A549 (cell line): ENCODE results near the gene BGN. TPM values are rescaled to one million over a fixed set of nuclear protein-coding genes. Genes with fewer than 3 reads are reported as not detected.

ENCODE experiments used
- ATAC-seq, 2 experiments: fragments of 200-7000 bp in 1 of 2; fragments of >200 bp in 1 of 2; cut with Nextera tagmentation in 1 of 2; cut with Tn5 transposase in 1 of 2; 3 replicates each; pipeline versions ENCODE4 v1.8.0 to v1.9.1; 2018 to 2020; ENCODE audit warnings: mild to moderate bottlenecking in 1 of 2, moderate library complexity in 1 of 2
- CTCF ChIA-PET: fragments of 300-600 bp; sonication (Branson Sonifier 250); formaldehyde crosslinking; extraction: SDS; loops from one replicate; lab custom pipeline; 2021; ENCODE audit warnings: antibody characterized with exemption, inconsistent platforms; lab: Yijun Ruan, JAX
- POLR2A ChIA-PET: fragments of 350-600 bp; formaldehyde crosslinking; extraction: SDS; loops from one replicate; lab custom pipeline; 2021; ENCODE audit warnings: antibody characterized with exemption, inconsistent platforms; lab: Yijun Ruan, JAX
- DNase-seq, 2 experiments: peaks; one replicate each; pipeline versions ENCODE4 v3.0.0 to v3.0.0-alpha.2; 2011 to 2016; ENCODE audit warnings: low read depth in 1 of 2, low spot score in 1 of 2
- FAIRE-seq: peaks from 2 replicates; lab custom pipeline; 2011; peaks lifted over from hg19 to GRCh38; lab: Jason Lieb, UNC
- H3K27ac ChIP-seq, 2 experiments: fragments of >200 bp; sonication (Bioruptor Twin); formaldehyde crosslinking; 3 replicates each; pipeline ENCODE4 v1.5.1; 2016 to 2017
- H3K4me1 ChIP-seq: fragments of >200 bp; sonication (Bioruptor Twin); formaldehyde crosslinking; 3 replicates; pipeline ENCODE4 v1.6.1; 2016
- H3K4me2 ChIP-seq: fragments of >200 bp; sonication (Bioruptor Twin); formaldehyde crosslinking; 3 replicates; pipeline ENCODE4 v1.6.1; 2016
- H3K4me3 ChIP-seq: fragments of >200 bp; sonication (Bioruptor Twin); formaldehyde crosslinking; 3 replicates; pipeline ENCODE4 v1.5.1; 2016
- H3K9me3 ChIP-seq: fragments of >200 bp; sonication (Bioruptor Twin); formaldehyde crosslinking; 3 replicates; pipeline ENCODE4 v1.6.1; 2016
- ATOH8 ChIP-seq: fragments of 250-450 bp; sonication (Bioruptor Pico); IDR thresholded peaks from 2 replicates; pipeline ENCODE4 v1.5.0; 2020; ENCODE audit warnings: low read depth, mild to moderate bottlenecking, moderate library complexity
- CBX2 ChIP-seq: fragments of 200-600 bp; sonication (generic); IDR thresholded peaks from 2 replicates; pipeline ENCODE4 v1.6.1; 2016; ENCODE audit warnings: low read depth, mild to moderate bottlenecking, borderline replicate concordance
- CHD4 ChIP-seq: fragments of 200-600 bp; sonication (generic); IDR thresholded peaks from 2 replicates; pipeline ENCODE4 v1.6.1; 2016; ENCODE audit warnings: antibody characterized with exemption, mild to moderate bottlenecking, borderline replicate concordance
- EHMT2 ChIP-seq: fragments of 200-600 bp; sonication (generic); IDR thresholded peaks from 2 replicates; pipeline ENCODE4 v1.6.1; 2016; ENCODE audit warnings: antibody characterized with exemption, low read depth, mild to moderate bottlenecking, moderate library complexity
- FOSB ChIP-seq: fragments of 250-450 bp; sonication (Bioruptor Pico); IDR thresholded peaks from 2 replicates; pipeline ENCODE4 v1.5.0; 2020; ENCODE audit warnings: mild to moderate bottlenecking, moderate library complexity
- FOXS1 ChIP-seq: fragments of 250-450 bp; sonication (Bioruptor Pico); IDR thresholded peaks from 2 replicates; pipeline ENCODE4 v1.5.0; 2020; ENCODE audit warnings: mild to moderate bottlenecking, moderate library complexity
- HDAC2 ChIP-seq: fragments of 200-600 bp; sonication (generic); IDR thresholded peaks from 2 replicates; pipeline ENCODE4 v1.6.1; 2016
- HOXB13 ChIP-seq: fragments of 250-450 bp; sonication (Bioruptor Pico); IDR thresholded peaks from 2 replicates; pipeline ENCODE4 v1.5.0; 2020; ENCODE audit warnings: low read depth, mild to moderate bottlenecking, moderate library complexity
- JUNB ChIP-seq: fragments of >200 bp; sonication (Bioruptor Twin); formaldehyde crosslinking; IDR thresholded peaks from 2 replicates; pipeline ENCODE4 v1.6.1; 2016
- KDM5A ChIP-seq: fragments of 200-600 bp; sonication (generic); IDR thresholded peaks from 2 replicates; pipeline ENCODE4 v1.6.1; 2016; ENCODE audit warnings: antibody characterized with exemption, mild to moderate bottlenecking
- MAZ ChIP-seq: fragments of 150-350 bp; IDR thresholded peaks from 2 replicates; pipeline ENCODE4 v1.6.1; 2014; ENCODE audit warnings: antibody characterized with exemption, low read depth, low read length, borderline replicate concordance
- NFE2L2 ChIP-seq: fragments of 150-350 bp; conservative IDR thresholded peaks from 2 replicates; pipeline ENCODE4 v1.6.1; 2014; ENCODE audit warnings: low read length
- RAD21 ChIP-seq, 2 experiments: fragments of >200 bp in 1 of 2; sonication (Bioruptor Twin) in 1 of 2; formaldehyde crosslinking in 1 of 2; IDR thresholded peaks in 1 of 2; conservative IDR thresholded peaks in 1 of 2; 2 replicates in 1 of 2; 3 replicates in 1 of 2; pipeline ENCODE4 v1.6.1; 2012 to 2018; ENCODE audit warnings: inconsistent platforms in 1 of 2
- RCOR1 ChIP-seq: fragments of 150-350 bp; IDR thresholded peaks from 2 replicates; pipeline ENCODE4 v1.6.1; 2014; ENCODE audit warnings: antibody characterized with exemption, low read length, low read depth
- RNF2 ChIP-seq: fragments of 200-600 bp; sonication (generic); IDR thresholded peaks from 2 replicates; pipeline ENCODE4 v1.6.1; 2016; ENCODE audit warnings: low read depth, mild to moderate bottlenecking, antibody characterized with exemption, moderate library complexity, borderline replicate concordance
- SREBF2 ChIP-seq: fragments of 450-650 bp; IDR thresholded peaks from 2 replicates; pipeline ENCODE4 v1.6.1; 2014; ENCODE audit warnings: mild to moderate bottlenecking, moderate library complexity
- USF2 ChIP-seq: fragments of 450-650 bp; IDR thresholded peaks from 2 replicates; pipeline ENCODE4 v1.6.1; 2014; ENCODE audit warnings: antibody characterized with exemption
- ZNF302 ChIP-seq: fragments of 250-450 bp; sonication (Bioruptor Pico); IDR thresholded peaks from 2 replicates; pipeline ENCODE4 v1.9.0; 2021; ENCODE audit warnings: inconsistent platforms, mild to moderate bottlenecking, moderate library complexity
- WGBS: methylation state at CpG from one replicate; pipeline ENCODE4 v1.1.6; 2017; ENCODE audit errors: missing lambda C conversion rate; 5-methylcytosine and 5-hydroxymethylcytosine counted together
- polyA plus RNA-seq, 4 experiments: library from polyadenylated mRNA; depleted of rRNA in 3 of 4; stranded (reverse); fragments of >200 nt; fragmentation: RNase III in 1 of 4; extraction: RNeasy Plus Mini Kit Qiagen cat#74134 plus additional on column Dnase treatment in 1 of 4; gene quantifications; 2 replicates in 3 of 4; 3 replicates in 1 of 4; pipeline ENCODE4 v1.2.3, GENCODE V29; 2011 to 2017
- TF ChIP-seq, protein P1 (sequence below): fragments of >200 bp; sonication (Bioruptor Twin); formaldehyde crosslinking; IDR thresholded peaks from 3 replicates; pipeline ENCODE4 v1.6.1; 2016
- TF ChIP-seq, protein P2 (sequence below): fragments of 250-450 bp; sonication (Bioruptor Pico); IDR thresholded peaks from 2 replicates; pipeline ENCODE4 v1.5.0; 2021; ENCODE audit warnings: mild to moderate bottlenecking, moderate library complexity, borderline replicate concordance
- TF ChIP-seq, protein P3 (sequence below): fragments of 200-600 bp; sonication (generic); IDR thresholded peaks from 2 replicates; pipeline ENCODE4 v1.6.1; 2016; ENCODE audit warnings: antibody characterized with exemption, mild to moderate bottlenecking, moderate library complexity

The BGN gene
- polyA plus RNA-seq, 2 of the 4 experiments (the other 2 are of a cell fraction): 0.04 TPM; not detected in 1

GRCh38 chrX:153462291-153462690 lies 32.5 kb upstream of the BGN start:
- DNase-seq (no peak), ATAC-seq (no peak), FAIRE-seq (no peak)
- no peak overlapping the region for H3K27ac ChIP-seq
- POLR2A ChIA-PET: no interaction called here
- TF ChIP-seq RAD21 (conservative IDR thresholded peaks at IDR 0.05 in 1 of 2, IDR thresholded peaks at IDR 0.05 in 1 of 2) (no peak), KDM5A (no peak), EHMT2 (no peak), ATOH8 (CRISPR knock-in tag) (no peak), HOXB13 (CRISPR knock-in tag) (no peak), FOSB (CRISPR knock-in tag) (no peak), RNF2 (no peak), HDAC2 (no peak), FOXS1 (CRISPR knock-in tag) (no peak), CHD4 (no peak), USF2 (no peak), CBX2 (no peak), RCOR1 (no peak), NFE2L2 (no peak), JUNB (no peak), ZNF302 (CRISPR knock-in tag) (no peak), SREBF2 (no peak)
- TF ChIP-seq, protein P1, sequence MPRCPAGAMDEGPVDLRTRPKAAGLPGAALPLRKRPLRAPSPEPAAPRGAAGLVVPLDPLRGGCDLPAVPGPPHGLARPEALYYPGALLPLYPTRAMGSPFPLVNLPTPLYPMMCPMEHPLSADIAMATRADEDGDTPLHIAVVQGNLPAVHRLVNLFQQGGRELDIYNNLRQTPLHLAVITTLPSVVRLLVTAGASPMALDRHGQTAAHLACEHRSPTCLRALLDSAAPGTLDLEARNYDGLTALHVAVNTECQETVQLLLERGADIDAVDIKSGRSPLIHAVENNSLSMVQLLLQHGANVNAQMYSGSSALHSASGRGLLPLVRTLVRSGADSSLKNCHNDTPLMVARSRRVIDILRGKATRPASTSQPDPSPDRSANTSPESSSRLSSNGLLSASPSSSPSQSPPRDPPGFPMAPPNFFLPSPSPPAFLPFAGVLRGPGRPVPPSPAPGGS: no peak
- TF ChIP-seq, protein P2, sequence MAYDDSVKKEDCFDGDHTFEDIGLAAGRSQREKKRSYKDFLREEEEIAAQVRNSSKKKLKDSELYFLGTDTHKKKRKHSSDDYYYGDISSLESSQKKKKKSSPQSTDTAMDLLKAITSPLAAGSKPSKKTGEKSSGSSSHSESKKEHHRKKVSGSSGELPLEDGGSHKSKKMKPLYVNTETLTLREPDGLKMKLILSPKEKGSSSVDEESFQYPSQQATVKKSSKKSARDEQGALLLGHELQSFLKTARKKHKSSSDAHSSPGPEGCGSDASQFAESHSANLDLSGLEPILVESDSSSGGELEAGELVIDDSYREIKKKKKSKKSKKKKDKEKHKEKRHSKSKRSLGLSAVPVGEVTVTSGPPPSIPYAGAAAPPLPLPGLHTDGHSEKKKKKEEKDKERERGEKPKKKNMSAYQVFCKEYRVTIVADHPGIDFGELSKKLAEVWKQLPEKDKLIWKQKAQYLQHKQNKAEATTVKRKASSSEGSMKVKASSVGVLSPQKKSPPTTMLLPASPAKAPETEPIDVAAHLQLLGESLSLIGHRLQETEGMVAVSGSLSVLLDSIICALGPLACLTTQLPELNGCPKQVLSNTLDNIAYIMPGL: no peak
- 100% methylated on average over 6 of the region's 10 CpGs for WGBS
- no peaks in the 10 kb centered on the region for H3K4me1 ChIP-seq
- CTCF ChIA-PET: interaction anchor here (1.8 to 4.8 kb wide), 2 partner anchors 9 to 45 kb away, joined by 8 to 66 read pairs; partner anchors contain the start of gene HAUS7
- H3K4me3 ChIP-seq: no peak overlapping the region
- H3K4me2 ChIP-seq: no peak overlapping the region
- H3K9me3 ChIP-seq: no peaks in the 10 kb centered on the region

DNA sequence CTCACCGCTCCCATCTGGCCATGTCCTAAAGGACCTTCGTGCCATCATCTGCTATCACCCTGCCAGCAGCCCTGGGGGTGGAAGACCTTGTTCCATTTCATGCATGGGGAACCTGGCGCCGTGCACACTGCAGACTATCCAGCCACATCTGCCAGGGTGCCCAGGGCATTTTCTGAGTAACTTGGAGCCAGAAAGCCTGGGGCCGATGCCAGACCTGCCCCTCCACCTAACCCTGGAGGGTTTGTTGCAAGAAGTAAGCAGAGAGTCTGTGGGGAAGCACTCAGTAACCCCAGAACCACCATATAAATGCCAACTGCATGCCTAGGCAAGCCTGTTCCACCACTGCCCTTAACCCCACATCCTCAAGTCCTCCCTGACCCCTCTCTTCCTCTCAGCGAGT lies 31.7 kb upstream of the BGN start:
- ChIA-PET POLR2A (no interaction called here), CTCF (interaction anchor here (4.8 kb wide), 1 partner anchor 44 kb away, joined by 66 read pairs; no protein-coding TSS in a partner anchor)
- 93% methylated on average over 6 of the region's 6 CpGs for WGBS
- no peak overlapping the region for H3K4me2 ChIP-seq
- FAIRE-seq (no peak), DNase-seq (no peak), ATAC-seq (no peak)
- H3K27ac ChIP-seq: no peak overlapping the region
- H3K4me1 ChIP-seq: no peaks in the 10 kb centered on the region
- no peak overlapping the region for H3K4me3 ChIP-seq
- no peaks in the 10 kb centered on the region for H3K9me3 ChIP-seq
- TF ChIP-seq, protein P3, sequence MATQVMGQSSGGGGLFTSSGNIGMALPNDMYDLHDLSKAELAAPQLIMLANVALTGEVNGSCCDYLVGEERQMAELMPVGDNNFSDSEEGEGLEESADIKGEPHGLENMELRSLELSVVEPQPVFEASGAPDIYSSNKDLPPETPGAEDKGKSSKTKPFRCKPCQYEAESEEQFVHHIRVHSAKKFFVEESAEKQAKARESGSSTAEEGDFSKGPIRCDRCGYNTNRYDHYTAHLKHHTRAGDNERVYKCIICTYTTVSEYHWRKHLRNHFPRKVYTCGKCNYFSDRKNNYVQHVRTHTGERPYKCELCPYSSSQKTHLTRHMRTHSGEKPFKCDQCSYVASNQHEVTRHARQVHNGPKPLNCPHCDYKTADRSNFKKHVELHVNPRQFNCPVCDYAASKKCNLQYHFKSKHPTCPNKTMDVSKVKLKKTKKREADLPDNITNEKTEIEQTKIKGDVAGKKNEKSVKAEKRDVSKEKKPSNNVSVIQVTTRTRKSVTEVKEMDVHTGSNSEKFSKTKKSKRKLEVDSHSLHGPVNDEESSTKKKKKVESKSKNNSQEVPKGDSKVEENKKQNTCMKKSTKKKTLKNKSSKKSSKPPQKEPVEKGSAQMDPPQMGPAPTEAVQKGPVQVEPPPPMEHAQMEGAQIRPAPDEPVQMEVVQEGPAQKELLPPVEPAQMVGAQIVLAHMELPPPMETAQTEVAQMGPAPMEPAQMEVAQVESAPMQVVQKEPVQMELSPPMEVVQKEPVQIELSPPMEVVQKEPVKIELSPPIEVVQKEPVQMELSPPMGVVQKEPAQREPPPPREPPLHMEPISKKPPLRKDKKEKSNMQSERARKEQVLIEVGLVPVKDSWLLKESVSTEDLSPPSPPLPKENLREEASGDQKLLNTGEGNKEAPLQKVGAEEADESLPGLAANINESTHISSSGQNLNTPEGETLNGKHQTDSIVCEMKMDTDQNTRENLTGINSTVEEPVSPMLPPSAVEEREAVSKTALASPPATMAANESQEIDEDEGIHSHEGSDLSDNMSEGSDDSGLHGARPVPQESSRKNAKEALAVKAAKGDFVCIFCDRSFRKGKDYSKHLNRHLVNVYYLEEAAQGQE: no peak
- TF ChIP-seq FOSB (CRISPR knock-in tag) (no peak), MAZ (no peak)
